ENCODE results near the gene TRAK1.

- TF ChIP-seq SOX15 (CRISPR knock-in tag; IDR thresholded peaks at IDR 0.05) (no peak), ETV6 (CRISPR knock-in tag; IDR thresholded peaks at IDR 0.05) (no peak)
- TF ChIP-seq, protein P1, sequence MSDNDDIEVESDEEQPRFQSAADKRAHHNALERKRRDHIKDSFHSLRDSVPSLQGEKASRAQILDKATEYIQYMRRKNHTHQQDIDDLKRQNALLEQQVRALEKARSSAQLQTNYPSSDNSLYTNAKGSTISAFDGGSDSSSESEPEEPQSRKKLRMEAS (CRISPR knock-in tag; IDR thresholded peaks at IDR 0.05): no peak
- TF ChIP-seq, protein P2, sequence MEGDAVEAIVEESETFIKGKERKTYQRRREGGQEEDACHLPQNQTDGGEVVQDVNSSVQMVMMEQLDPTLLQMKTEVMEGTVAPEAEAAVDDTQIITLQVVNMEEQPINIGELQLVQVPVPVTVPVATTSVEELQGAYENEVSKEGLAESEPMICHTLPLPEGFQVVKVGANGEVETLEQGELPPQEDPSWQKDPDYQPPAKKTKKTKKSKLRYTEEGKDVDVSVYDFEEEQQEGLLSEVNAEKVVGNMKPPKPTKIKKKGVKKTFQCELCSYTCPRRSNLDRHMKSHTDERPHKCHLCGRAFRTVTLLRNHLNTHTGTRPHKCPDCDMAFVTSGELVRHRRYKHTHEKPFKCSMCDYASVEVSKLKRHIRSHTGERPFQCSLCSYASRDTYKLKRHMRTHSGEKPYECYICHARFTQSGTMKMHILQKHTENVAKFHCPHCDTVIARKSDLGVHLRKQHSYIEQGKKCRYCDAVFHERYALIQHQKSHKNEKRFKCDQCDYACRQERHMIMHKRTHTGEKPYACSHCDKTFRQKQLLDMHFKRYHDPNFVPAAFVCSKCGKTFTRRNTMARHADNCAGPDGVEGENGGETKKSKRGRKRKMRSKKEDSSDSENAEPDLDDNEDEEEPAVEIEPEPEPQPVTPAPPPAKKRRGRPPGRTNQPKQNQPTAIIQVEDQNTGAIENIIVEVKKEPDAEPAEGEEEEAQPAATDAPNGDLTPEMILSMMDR (IDR thresholded peaks at IDR 0.05): no peak
- TF ChIP-seq, protein P3, sequence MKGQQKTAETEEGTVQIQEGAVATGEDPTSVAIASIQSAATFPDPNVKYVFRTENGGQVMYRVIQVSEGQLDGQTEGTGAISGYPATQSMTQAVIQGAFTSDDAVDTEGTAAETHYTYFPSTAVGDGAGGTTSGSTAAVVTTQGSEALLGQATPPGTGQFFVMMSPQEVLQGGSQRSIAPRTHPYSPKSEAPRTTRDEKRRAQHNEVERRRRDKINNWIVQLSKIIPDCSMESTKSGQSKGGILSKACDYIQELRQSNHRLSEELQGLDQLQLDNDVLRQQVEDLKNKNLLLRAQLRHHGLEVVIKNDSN (CRISPR knock-in tag; IDR thresholded peaks at IDR 0.05): no peak
Observed at GRCh38 chr3:42143440-42143839, 52.3 kb downstream of the TRAK1 start.
